ENCODE data around the gene GP9.

- TF ChIP-seq RNF2 (IDR thresholded peaks at IDR 0.05; ENCODE audit: borderline replicate concordance, low read depth) (no peak), POLR2A (IDR thresholded peaks at IDR 0.05; ENCODE audit: low read length) (no peak), CTCF (IDR thresholded peaks at IDR 0.05) (no peak), RCOR1 (IDR thresholded peaks at IDR 0.05; ENCODE audit: low read depth, low read length) (no peak), RAD21 (conservative IDR thresholded peaks at IDR 0.05 in 1 of 2, IDR thresholded peaks at IDR 0.05 in 1 of 2) (no peak), HDAC2 (IDR thresholded peaks at IDR 0.05) (no peak), ELK1 (IDR thresholded peaks at IDR 0.05; ENCODE audit: low read depth, low read length) (no peak), RFX5 (IDR thresholded peaks at IDR 0.05) (no peak), PBX3 (IDR thresholded peaks at IDR 0.05) (no peak), JUNB (IDR thresholded peaks at IDR 0.05) (no peak), EP300 (IDR thresholded peaks at IDR 0.05) (no peak), ESRRA (IDR thresholded peaks at IDR 0.05; ENCODE audit: borderline replicate concordance, low read length) (no peak)
- TF ChIP-seq, protein P1, sequence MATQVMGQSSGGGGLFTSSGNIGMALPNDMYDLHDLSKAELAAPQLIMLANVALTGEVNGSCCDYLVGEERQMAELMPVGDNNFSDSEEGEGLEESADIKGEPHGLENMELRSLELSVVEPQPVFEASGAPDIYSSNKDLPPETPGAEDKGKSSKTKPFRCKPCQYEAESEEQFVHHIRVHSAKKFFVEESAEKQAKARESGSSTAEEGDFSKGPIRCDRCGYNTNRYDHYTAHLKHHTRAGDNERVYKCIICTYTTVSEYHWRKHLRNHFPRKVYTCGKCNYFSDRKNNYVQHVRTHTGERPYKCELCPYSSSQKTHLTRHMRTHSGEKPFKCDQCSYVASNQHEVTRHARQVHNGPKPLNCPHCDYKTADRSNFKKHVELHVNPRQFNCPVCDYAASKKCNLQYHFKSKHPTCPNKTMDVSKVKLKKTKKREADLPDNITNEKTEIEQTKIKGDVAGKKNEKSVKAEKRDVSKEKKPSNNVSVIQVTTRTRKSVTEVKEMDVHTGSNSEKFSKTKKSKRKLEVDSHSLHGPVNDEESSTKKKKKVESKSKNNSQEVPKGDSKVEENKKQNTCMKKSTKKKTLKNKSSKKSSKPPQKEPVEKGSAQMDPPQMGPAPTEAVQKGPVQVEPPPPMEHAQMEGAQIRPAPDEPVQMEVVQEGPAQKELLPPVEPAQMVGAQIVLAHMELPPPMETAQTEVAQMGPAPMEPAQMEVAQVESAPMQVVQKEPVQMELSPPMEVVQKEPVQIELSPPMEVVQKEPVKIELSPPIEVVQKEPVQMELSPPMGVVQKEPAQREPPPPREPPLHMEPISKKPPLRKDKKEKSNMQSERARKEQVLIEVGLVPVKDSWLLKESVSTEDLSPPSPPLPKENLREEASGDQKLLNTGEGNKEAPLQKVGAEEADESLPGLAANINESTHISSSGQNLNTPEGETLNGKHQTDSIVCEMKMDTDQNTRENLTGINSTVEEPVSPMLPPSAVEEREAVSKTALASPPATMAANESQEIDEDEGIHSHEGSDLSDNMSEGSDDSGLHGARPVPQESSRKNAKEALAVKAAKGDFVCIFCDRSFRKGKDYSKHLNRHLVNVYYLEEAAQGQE (IDR thresholded peaks at IDR 0.05), result no peak
- TF ChIP-seq, protein P2, sequence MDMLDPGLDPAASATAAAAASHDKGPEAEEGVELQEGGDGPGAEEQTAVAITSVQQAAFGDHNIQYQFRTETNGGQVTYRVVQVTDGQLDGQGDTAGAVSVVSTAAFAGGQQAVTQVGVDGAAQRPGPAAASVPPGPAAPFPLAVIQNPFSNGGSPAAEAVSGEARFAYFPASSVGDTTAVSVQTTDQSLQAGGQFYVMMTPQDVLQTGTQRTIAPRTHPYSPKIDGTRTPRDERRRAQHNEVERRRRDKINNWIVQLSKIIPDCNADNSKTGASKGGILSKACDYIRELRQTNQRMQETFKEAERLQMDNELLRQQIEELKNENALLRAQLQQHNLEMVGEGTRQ (IDR thresholded peaks at IDR 0.05), result no peak
Observed at GRCh38 chr3:129104051-129104450, 43.5 kb downstream of the GP9 start.
